ENCODE measurements around the gene STK39.

STK39 gene

DNA sequence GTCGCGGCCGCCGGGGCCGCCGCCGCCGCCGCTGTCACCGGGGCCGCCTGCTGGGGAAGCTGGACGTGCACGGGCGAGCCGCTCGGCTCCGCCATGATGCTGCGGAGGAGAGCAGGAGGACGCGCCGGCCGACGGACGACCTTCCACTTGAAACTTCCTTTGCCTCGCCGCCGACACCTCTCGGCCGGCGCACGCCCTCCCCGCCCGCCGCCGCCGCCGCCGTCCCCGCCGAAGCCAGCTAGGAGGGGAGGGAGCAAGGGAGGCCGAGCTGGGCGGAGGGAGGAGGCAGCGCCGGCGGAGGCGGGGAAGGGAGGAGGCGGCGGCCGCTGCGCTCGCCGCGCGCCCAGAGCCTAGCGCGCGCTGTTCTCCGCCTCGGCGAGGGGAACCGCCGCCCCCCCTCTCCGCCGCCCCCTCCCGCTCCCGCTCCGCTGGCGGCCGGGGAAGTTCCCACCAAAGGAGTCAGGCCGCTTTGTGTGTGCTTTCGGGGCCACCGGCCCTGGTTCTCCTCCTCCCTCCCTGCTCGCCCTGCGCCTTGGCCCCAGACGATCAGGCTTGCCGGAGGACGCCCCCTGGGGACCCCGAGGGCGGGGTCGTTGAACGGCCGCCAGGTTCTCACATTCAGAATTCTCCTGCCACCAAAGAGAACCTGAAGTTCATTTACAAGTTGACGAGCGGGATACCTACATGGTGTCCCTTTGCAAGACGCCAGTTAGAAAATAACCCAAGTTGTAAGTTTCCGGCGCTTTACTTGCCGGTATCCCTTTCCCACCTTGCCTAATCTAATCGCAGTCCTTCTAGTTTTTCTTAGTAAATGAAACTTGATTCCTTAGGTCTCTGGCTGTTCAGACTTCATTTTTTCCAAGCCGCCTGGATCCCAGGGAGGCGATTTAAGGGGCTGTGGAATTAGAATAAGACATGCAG, at the start of gene STK39:
Gene STK39 (minus strand): TSS at position 255 of the 921 bp plus-strand sequence. CDS start 160 bp downstream, at position 95.
- TF ChIP-seq CTCF (IDR thresholded peaks at IDR 0.05; ENCODE audit: insufficient read depth, missing control alignments), result no peak
- peak; percentile 44 for DNase-seq (ENCODE audit: insufficient read length, low spot score)
- FAIRE-seq, result no peak

GRCh38 chr2:168295051-168295450, 47.7 kb upstream of the STK39 start:
- FAIRE-seq (no peak), DNase-seq (ENCODE audit: insufficient read length, low spot score) (no peak)
- no peak for TF ChIP-seq CTCF (IDR thresholded peaks at IDR 0.05; ENCODE audit: insufficient read depth, missing control alignments)

GRCh38 chr2:168294409-168294808, 47.0 kb upstream of the STK39 start:
- TF ChIP-seq CTCF (IDR thresholded peaks at IDR 0.05; ENCODE audit: insufficient read depth, missing control alignments), result no peak
- no peak for FAIRE-seq
- DNase-seq (ENCODE audit: insufficient read length, low spot score), result no peak

DNA sequence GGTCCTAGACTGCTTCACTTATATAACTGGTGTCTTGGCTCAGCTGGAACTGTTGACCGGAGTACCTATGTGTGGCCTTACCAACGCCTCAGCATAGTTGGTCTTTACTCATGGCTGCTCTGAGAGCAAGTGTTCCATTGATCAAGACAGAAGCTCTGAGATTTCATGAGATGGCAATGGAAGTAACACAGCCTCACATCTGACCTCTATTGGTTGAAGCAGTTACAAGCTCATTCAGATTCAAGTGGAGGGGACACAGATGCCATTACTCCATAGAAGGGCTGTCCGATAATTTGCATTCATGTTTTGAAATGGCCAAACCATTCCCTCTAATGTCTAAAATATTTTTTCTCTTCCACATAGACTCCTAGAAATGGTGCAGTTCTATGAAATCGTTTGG, 46.4 kb upstream of the STK39 start:
- no peak for TF ChIP-seq CTCF (IDR thresholded peaks at IDR 0.05; ENCODE audit: insufficient read depth, missing control alignments)
- DNase-seq (ENCODE audit: insufficient read length, low spot score) (no peak), FAIRE-seq (no peak)

DNA sequence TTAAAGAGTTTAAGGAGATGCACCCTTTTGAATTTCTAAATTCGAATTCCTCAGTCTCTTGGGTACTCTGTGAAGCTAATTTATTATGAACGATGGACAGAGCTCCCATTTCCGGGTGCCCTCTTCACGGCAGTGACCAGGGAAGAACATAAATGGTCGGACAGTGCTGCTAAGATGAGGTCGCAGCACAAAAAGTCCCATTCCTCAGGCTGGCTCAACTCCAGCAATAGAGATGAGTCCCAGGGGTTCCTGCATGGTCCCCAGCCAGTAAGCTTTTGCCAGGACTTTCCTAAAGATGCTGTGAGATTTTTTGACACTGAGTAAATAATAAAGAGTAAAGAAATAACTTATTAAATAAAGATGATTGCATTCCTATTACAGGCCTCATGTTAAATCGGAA, 43.0 kb upstream of the STK39 start:
- DNase-seq (ENCODE audit: insufficient read length, low spot score) (no peak), FAIRE-seq (no peak)
- TF ChIP-seq CTCF (IDR thresholded peaks at IDR 0.05; ENCODE audit: insufficient read depth, missing control alignments), result no peak

- no peak for TF ChIP-seq CTCF (IDR thresholded peaks at IDR 0.05; ENCODE audit: insufficient read depth, missing control alignments)
- DNase-seq (ENCODE audit: insufficient read length, low spot score), result no peak
- no peak for FAIRE-seq
These were observed 42.5 kb upstream of the STK39 start for GRCh38 chr2:168289880-168290279.

- DNase-seq (ENCODE audit: insufficient read length, low spot score) (no peak), FAIRE-seq (no peak)
- no peak for TF ChIP-seq CTCF (IDR thresholded peaks at IDR 0.05; ENCODE audit: insufficient read depth, missing control alignments)
These were observed 39.1 kb upstream of the STK39 start for GRCh38 chr2:168286535-168286934.
